Activated effector memory CD4-positive, alpha-beta T cell treated with anti-CD3 and anti-CD28 coated beads, Interleukin-2, amount 50 U/mL, for 16 hours (primary cell): Measurements from ENCODE around the gene ZFP92.

ENCODE experiments used
- DNase-seq: peaks from one replicate; pipeline ENCODE4 v3.0.0-alpha.2; 2020

The ZFP92 gene

DNA sequence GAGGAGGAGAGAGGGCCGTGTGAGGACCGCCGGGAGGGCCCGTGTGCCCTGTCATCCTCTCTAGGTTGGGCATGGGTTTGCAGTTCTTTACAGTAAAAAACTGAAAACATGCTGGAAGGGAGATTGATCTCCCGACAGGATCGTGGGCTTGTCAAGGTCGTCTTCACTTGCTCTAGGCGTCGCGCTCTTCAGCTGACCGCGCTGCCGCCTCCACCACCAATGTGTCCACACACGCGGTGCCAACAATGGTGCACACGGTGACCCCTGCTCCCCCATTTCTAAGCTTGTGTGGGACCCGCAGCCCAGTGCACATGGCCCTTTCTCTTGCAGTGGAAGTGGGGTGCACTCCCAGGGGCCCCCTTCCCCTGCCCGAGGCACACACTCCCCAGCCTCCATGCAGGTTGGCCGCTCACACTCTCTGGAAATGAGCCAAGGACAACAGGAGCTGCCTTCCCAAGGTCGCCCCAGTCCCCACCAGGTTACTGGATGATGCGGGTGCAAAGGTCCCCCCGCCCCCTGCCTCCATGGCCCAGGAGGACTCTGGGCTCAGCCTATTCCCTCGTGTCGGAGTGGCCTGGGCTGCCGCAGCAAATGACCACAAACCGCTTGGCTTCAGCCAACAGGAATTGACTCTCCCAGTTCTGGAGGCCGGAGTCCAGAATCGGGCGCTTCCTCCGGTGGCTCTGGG lies 1.7 kb upstream of the ZFP92 start:
- DNase-seq = no peak

DNA sequence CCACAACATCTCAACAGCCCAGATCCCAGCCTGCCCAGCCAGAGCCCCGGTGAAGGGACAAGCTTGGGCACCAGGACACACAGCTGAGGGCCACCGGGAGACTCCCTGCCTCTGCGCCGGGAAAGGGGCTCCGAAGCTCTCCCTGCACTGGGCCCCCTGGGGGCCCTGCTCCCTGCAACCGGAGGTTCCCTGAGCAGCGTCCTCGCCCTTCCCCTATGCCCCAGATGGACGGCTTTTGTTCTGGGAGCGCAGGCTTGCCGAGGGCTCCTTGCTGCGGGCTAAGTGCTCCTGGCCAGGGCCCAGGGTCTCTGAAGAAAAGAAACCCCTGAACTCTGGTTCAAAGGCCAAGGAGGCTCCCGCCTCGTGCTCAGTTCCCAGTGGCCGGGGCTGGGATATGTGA lies 899 bp upstream of the ZFP92 start:
- DNase-seq = no peak

DNA sequence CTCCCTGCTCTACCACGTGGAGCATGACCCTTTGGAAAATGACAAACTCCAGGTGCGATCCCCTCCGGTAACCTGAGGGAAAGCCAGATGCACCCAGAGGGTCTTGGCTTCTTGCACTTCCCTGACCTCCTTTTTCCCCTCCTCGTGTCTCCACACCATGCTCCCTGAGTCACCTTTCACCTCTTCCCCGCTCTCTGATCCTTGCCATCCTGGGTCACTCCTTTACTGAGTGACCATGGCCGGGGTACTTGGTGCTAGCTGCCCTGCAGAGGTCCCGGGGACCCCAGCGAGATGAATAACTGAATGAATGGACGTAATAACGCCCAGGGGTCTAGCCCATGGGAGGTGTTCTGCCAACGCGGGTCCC lies 401 bp upstream of the ZFP92 start:
- no peak for DNase-seq

DNA sequence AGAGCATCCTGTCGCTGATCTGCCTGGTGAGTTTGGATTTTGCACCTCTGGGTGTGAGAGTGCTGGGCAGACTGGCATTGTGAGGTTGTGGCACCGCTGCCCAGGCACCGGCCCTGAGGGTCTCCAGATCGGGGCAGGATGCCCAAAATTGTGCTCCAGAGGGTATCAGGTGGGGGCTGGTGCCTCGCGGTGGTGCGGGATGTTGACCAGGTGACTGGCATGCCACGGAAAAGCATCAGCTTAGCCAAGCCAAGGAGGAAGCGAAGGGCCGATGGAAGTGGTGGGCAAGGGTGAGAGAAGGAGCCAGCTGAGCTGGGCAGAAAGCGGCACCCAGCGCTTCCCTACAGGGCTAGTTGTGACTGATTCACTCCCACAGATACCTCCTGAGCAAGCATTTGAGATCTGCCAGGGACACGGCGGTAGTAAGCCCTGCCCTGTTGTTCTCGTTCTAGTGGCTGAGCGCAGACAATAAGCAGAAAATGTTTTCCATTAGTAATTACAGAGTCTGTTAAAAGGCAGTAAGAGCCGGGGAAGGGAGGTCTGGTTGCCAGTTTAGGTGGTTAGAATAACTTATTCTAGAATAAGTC lies 809 bp downstream of the ZFP92 start:
- no peak for DNase-seq

DNA sequence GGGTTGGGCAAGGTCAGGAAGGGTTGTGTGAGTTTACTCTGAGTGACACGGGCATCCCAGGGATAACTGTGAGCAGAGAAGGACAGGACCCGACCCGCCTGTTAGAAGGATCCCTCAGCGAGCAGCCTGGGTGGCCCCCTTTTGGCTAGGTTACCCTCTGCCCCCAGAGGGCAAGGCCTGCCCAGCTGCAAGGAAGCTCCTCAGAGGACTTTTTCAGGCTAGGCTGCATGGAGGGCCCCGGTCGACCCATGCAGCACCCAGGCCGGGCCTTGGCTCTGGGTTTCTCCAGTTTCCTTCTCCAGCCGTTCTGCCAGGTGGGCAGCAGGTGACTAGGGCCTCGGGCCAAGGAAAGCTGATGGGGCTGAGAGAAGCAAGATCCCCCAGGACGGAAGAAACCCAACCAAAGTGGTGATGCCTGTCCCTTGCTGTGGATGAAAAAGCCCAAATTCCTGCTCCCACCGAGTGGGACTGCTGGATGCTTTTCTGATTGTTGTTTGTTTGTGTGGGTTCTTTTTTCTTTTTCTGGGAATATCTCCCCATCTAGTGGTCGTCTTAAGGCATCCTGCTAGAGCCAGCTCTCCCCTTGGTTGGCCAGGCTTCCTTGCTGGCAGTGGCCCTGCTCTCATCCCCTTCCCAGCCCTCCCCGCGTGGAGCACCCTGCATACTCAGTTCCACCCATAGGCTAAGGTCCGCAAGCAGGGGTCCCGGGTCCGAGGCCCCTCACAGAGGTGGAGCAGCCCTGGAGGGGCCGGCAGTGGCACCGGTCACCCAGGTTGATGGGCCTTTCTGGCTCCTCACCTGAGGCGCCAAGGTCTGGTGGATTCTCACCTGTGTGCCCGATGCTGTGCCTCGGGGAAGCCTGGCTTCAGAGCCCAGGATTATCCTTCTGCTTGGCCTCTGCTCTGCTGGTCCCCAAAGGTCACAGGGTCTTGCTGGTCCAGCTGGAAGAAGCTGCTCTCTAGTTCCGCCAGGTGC lies 1.8 kb downstream of the ZFP92 start:
- DNase-seq = no peak

DNA sequence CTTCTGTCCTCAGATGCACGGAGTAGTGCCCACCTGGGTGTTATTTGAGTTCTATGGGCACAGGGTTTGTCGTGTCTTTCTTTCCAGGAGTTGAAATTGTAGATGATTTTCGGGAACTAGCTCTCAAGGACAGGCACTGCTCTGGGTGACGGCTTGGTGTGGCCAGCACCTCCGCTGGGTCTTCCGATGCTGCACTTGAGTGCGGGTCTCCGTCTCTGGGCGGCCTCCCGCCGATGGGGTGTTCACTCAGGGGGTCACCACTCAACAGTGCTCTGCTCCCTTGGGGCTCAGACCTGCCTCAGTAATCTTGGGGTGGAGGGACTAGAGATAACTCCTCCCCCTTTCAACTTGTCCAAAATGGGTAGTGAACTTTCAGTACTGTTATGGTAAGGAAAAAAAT lies 2.5 kb downstream of the ZFP92 start:
- DNase-seq = no peak

DNA sequence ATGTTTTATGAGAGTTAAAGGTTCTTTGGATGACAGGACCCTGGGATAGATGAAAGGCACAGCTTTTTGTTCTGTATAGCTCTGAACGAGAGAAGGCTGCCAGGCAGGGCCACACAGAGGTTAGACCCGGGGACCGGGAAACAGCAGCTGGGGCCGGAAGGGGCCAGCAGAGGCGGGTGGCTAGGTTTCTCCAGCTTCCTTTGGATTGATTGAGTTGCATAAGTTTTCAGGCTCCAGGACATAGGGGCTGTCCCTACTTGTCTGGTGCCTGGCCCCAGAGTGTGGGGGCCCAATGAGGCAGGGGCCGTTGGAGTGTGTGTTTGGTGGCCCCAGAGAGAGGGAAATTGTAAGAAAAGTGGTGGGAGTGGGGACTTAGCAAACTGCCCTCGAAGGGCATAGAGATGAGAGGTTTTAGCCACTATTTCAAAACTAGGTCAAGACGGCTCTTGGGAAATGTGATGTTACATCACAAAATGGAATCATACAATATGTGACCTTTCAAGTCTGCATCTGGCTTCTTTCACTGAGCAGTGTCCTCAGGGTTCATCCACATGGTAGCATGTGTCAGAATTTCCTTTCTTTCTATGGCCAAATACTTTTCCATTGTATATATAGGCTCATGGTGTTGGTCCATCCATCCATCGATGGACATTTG lies 3.7 kb downstream of the ZFP92 start:
- no peak for DNase-seq

DNA sequence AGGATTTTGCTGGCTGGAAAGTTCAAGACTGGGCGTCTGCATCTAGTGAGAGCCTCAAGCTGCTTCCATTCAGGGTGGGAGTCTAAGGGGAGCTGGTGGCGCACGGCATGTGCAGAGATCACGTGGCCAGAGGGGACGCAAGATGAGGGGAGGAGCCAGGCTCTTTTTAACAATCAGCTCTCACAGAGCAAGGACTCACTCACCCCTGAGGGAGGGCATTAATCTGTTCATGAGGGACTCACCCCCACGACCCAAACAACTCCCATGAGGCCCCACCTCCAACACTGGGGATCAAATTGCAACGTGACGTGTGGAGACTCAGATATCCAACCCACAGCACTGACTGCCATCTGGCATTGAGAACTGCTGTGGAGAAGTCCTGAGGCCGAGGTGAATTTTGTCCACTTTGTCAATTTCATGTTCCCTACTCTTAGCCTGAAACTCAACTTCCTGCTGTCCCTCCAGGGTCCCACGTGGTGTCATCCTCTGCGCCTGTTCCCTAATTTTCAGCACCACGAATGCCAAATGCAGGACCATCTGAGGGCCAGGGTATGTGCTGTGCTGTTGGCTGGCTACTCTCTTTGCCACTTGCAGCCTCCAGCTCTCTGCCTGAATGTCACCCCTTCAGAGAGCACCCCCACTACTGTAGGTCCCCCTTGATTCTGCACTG lies 5.6 kb downstream of the ZFP92 start:
- DNase-seq = no peak

DNA sequence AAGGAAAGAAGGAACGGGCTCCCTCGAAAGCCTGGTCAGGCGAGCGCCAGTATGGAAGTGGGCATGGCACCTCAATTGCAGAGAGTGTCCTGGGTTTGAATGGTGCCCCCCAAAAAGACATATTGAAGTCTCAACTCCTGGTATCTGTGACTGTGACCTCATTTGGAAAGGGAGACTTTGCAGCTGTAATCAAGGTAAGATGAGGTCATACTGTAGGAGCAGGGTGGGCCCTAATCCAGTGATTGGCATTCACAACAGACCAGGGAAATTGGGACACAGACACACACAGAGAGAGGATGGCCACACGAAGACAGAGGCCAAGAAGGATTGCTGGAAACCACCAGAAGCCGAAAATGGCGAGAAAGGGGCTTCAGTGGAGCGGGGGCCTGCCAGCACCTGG lies 6.4 kb downstream of the ZFP92 start:
- no peak for DNase-seq

DNA sequence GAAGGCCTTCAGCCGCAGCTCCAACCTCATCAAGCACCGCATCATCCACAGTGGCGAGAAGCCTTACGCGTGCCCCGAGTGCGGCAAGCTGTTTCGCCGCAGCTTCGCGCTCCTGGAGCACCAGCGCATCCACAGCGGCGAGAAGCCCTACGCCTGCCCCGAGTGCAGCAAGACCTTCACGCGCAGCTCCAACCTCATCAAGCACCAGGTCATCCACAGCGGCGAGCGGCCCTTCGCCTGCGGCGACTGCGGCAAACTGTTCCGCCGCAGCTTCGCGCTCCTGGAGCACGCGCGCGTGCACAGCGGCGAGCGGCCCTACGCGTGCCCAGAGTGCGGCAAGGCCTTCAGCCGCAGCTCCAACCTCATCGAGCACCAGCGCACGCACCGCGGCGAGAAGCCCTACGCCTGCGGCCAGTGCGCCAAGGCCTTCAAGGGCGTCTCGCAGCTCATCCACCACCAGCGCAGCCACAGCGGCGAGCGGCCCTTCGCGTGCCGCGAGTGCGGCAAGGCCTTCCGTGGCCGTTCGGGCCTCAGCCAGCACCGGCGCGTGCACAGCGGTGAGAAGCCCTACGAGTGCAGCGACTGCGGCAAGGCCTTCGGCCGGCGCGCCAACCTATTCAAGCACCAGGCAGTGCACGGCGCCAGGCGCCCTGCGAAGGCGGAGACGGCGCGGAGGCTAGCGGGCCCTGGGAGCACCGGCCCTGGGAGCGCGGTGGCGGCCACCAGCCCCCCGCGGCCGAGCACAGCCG lies 9.8 kb downstream of the ZFP92 start:
- DNase-seq = no peak

DNA sequence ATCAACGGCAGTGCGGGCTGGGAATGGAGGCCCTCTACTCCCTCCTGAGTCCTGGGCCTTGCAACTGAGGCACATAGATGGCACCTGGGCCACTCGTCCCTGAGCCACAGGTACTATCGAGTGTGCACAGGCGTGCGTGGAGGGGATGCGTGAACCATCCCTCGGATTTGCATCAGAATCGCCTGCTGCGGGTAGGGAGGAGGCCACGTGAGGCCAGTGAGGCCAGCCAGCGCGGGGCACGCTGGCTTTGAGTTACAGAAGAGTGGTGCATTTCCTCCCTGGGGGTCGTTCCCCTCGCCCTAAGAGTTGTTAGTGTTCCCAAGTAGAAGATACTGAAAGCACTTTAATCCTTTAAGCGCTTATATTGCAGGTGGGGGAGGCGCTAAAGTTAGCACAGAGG lies 10.6 kb downstream of the ZFP92 start:
- DNase-seq = no peak

DNA sequence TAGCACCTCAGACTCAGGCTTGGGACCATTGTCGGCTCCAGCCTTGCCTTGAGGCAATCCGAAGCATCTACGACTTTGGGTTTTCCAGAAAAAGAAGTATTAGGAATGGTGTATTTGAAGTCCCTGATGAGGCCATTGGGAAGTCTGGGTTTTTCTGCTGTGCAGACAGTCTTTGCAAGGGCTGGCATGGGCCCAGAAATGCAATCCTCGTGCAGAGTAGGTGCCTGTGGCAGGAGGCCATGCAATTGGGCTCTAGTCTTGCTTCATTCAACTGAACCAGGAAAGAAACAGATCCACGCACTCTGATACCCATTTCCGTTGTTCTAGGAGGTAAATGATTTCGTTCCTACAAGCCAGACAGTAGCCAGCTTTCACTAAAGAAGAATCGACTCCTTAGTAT lies 12.4 kb downstream of the ZFP92 start:
- DNase-seq = no peak

DNA sequence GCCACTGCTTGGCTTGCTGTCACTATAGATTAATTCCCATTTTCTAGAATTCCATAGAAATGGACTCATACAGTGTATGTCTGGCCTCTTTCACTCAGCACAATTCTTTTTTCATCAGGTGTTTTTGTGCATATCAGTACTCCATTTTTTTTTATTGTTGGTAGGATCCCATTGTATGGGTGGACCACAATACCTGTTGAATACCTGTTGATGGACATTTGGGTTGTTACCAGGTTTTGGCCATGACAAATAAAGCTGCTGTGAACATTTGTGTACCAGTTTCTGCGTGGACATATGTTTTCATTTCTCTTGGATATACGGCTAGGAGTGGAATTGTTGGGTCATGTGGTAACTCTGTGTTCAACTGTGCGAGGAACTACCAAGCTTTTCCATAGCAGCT lies 14.9 kb downstream of the ZFP92 start:
- DNase-seq = no peak

DNA sequence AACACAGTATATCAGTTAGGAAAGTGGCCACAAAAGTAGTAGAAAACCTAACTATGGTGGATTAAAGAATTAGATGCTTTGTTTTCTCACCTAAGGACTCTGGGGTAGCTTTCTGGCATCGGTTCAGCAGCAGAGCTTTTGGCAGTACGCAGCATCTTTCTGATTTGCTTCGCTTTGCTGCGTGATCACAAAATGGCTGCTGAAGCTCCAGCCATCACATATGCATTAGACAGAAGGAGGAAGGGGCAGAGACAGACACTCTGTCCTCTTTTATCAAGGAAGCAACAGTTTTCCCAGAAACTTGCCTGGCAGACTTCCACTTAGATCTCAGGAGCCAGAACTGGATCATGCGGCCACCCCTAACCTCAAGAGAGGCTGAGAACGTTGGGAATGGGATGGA lies 19.5 kb downstream of the ZFP92 start:
- DNase-seq = no peak

DNA sequence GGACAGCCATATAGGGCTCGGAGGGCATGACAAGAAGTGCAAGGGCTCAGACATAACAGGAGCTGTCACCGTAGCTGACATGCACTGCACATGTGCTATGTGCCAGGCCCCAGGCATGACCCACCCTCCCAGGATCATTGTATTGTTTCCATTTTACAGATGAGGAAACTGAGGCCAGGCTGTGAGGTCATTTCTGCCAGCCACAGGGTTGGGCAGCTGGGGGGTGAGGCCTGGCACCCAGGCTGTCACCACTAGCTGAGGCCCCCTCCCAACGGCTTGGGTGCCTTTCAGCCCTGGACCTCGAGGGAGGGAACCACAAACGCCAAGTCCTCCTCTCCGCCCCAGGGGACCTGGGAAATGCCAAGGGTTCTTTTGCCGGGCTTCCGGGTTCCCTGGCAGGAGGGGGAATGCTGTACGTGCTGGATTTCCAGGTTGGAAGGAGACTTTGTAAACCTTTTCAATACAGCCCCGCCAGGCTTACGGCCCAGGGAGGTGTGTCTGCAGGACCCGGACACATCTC lies 21.9 kb downstream of the ZFP92 start:
- no peak for DNase-seq

DNA sequence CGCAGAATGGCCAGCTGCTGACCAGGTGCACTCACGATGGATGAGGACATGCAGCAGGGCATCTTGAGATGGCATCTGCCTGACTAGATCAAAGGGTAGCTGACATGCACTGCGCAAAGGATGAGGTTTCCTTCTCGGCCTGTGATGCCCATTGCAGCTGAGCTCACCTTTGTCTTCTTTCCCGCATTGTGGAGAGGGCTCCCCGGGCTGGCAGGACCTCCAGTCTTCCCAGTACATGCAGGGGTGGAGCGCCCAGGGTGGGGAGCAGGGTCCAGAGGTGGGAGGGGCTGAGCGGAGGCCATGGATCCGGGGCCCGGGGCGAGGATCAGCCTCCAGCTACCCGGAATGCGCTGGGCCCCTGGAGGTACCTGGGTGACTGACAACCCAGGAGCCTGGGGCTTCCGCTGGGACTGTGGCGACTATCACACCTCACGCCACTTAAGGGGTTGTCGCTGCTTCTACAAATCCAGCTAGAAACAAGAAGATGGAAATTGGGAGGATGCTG lies 22.6 kb downstream of the ZFP92 start:
- DNase-seq = no peak

DNA sequence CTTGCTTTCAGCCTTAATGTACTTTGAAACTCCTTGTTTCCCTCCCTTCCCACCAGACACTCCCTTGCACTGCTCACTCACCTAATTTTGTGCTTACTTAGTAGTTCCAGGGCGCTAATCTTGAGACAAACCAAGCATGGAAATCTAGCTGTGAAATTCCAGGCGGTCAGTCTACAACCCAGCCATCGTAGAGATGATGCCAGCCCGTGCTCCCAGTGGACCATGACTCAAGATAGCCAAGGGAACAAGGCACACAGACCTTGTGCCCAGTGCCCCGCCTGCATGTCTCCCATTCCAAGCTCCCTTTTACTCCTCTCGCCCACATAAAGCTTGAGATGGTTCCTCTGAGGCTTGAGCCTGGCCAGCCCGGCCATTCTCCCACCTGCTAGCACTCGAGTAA lies 23.5 kb downstream of the ZFP92 start:
- no peak for DNase-seq

DNA sequence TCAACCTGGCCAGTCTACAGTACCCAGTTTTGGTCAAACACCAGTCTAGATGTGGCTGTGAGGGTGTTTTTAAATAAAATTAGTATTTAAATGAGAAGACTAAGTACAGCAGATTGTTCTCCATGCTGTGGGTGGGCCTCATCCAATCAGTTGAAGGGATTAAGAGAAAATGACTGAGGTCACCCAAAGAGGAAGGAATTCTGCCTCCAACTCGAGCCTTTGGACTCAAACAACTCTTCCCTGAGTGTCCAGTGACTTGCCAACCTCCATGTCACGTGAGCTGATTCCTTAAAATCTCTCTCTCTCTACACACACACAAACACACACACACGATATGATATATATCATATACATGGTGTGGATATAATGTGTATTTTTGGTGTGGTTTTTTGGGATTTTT lies 24.6 kb downstream of the ZFP92 start:
- no peak for DNase-seq

DNA sequence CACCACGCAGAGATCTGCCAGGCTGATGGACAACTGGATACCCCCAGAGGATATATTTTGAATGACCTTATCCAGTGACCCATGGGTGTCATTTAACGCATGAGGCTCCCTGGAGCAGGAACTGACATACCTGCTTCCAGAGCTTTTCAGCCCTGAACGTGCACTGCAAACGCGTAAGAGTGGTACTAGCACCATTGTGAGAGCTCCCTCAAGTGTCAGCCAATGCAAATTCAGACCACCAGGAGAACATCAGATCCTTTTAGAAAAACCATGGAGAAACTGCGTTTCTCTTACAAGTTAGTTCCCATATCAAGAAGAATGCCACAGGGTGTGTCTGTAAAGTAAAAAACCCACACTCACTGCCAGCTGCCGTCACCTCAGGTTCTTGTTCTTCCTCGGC lies 27.3 kb downstream of the ZFP92 start:
- DNase-seq = no peak

DNA sequence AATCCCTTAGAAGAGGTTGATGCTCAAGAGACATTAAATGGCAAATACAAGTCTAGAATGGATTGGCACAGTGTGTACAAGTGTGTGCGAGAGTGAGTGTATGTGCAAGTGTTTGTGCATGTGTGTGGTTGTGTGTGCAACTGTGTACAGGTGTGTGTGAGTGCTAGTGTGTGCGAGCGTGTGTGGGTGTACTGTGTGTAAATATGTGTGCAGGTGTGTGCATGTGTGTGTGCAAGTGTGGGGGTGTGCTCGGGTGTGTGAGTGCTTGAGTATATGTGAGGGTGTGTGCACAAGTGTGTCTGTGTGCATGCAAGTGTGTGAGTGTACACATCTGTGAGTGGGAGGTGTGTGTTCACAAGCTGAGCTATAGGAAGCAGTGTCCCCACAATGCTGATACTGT lies 28.7 kb downstream of the ZFP92 start:
- DNase-seq = no peak

DNA sequence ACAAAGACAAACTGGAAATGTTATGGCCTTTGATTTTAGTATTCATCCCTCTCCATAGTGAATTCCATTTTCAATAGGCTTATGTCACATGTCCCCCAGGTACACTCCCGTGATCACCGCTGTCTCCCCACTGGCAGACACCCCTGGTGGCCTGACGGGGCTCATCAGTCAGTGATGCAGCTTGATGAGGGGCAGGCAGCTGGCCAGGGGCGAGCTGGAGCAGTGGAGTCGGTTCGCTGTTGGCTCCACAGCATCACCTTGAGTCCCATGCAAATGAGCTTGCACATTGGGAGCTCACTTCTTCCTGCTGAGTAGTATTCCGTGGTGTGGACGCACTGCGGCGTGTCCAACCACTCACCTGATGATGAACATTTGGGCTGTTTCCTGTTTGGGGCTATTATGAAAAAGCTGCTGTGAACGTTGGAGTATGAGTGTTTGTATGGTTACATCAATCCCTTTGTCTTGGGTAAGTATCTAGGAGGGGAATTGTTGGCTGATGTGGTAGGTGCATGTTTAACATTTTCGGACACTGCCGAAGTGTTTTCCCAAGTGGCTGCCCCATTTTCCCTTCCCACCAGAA lies 29.4 kb downstream of the ZFP92 start:
- DNase-seq = no peak
